Midbrain (tissue), 1 donor: Measurements from ENCODE around the gene P2RX3.
"Not testable (repeated sequence)": the region's sequence is repeated elsewhere in the genome, so short reads cannot be mapped to it uniquely, and the experiment has no call there.

ENCODE experiments used
- DNase-seq: peaks from one replicate; lab custom pipeline; 2025; lab: John Stamatoyannopoulos, UW

P2RX3 gene

DNA sequence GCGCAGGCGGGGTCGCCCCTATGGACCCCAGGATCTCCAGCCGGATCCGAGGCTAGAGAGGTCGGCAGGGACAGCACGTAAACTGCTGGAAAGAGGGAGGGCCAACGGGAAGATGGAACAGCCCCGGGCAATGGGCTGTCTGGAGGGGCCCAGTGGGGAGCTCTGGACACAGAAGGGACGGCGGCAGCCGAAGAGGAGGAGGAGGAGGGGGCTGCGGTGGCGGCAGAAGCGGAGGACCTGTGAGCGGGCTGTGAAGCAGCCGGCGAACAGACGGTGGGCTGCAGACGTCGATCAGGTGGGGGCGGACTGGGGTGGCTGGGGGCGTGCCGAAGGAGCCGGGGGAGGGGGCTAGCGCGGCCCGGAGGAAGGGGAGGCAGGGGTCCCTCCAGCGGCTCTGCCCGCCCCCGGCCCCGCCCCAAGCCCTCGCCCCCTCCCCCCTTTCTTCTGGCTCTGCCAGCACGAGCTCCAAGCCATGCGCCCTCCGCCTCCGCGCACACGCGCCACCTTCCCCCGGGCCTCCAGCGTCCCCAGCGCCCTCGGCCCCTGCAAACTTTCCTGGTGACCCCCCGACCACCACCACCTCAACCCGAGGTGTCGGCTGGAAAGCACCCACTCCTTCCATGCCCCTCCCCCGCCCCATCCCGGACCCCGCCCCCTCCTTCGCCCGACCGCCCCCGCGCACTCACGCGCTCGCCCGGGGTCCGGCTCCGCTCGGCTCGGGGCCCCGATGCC is 13.8 kb upstream of the P2RX3 start:
- peak; percentile 55 for DNase-seq

DNA sequence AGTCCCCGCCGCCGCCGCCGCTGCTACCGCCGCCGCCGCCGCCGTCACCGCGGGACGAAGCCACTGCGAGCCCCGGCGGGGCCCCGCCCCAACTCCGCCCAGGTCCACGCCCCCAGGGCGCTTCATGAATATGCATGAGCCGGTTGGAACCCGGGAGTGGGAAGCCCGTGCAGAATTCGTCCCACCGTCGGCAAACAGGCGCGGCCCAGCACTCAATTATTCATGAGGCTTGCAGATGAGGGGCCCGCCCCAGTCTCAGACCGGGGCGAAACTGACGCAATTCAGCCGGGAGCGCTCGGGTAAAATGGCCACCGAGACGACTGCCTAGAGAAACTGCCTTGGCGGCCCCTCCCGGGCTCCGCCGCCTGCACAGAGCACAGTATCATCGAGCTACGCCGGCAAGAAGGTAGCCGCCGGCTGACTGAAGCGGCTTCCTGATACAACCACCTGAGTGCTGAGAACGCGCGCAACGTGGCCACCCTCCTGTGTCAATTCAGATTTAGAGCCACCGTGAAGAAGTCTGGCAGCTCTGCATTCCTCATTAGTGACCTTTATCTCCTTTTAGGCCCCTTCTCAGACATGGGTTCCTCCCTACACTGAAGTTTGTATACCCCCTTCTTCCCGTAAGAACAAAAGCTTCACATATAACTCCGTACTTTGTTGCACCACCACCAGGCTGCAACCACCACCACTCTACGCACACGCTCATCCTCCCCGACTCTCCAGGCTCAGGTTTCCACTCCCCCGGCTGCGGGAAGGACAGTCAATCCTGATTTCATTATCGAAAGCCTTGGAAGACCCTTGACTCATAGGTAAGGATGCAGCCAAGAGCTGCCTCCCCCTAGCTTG is 13.0 kb upstream of the P2RX3 start, which contains the start of gene TNKS1BP1:
TSS of gene TNKS1BP1 (minus strand) at position 67 of the 849 bp plus-strand sequence. CDS start 3,067 bp downstream, outside the sequence.
- DNase-seq = peak; percentile 95

DNA sequence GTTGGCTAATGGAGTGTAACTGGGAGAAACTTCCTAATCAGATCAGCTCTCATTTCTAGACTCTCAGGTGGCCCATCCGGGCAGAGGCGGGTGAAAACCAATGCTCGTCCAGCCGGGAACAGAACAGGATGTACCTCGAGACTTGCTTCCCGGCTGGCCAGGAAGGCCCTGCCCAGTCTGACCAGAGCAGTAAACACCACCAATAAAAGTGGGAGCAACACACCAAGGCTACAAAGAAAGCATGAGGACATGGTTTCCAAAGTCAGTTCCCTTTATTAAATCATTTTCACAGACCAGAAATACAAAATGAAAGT is 12.5 kb upstream of the P2RX3 start:
- DNase-seq = no peak

DNA sequence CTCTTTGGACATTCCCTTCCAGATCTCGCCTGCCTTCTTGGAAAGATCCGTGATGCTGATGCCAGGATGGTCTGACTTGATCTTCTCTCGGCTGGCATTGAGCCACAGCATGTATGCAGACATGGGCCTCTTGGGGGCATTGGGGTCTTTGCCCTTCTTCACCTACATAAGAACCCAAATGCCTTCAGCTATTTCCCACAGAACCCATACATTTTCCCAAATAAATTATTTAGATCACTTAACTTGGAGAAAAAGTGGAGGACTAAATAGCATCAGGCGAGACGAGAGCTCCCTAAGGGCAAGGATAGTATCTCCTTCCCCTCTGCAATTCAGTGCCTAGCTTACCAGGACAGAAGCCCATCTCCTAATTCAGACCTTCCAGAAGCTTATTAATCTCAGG is 10.4 kb upstream of the P2RX3 start:
- DNase-seq = no peak

DNA sequence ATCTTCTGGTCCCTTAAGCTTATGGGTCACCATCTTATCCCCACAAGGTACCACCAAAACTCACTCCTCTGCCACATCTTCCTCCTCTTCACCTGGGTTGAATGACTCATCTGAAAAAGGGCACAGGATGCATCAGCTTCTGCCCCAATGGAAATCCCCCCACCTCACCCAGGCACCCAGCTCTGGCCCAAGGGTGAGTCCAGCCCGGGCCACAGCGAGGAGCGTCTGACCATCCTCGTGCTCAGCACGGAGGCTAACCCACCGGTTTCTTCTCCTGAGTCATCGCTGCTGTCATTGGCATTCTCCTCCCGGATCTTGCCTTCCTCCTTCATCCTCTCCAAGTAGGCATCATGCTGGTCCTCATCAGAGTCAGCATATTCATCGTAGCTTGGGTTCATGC is 8.1 kb upstream of the P2RX3 start:
- no peak for DNase-seq

DNA sequence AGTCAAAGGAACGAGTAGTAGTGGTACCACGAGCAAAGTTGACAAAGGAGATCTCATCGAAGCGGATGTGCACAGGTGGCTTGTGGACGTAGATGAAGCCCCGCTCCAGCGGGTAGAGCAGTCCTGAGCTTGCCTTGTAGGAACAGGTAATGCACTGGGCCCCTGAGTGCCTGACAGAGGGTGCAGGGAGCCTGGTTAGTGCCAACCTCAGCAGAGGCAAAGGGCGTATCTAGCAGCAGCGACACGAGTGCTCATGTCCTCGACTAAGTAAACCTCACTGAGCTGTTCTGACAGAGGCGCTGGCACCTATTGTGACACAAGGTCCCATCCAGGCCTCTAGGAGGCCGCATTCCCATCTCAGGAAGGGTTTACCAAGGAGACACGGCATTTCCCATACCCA is 6.4 kb upstream of the P2RX3 start:
- no peak for DNase-seq

DNA sequence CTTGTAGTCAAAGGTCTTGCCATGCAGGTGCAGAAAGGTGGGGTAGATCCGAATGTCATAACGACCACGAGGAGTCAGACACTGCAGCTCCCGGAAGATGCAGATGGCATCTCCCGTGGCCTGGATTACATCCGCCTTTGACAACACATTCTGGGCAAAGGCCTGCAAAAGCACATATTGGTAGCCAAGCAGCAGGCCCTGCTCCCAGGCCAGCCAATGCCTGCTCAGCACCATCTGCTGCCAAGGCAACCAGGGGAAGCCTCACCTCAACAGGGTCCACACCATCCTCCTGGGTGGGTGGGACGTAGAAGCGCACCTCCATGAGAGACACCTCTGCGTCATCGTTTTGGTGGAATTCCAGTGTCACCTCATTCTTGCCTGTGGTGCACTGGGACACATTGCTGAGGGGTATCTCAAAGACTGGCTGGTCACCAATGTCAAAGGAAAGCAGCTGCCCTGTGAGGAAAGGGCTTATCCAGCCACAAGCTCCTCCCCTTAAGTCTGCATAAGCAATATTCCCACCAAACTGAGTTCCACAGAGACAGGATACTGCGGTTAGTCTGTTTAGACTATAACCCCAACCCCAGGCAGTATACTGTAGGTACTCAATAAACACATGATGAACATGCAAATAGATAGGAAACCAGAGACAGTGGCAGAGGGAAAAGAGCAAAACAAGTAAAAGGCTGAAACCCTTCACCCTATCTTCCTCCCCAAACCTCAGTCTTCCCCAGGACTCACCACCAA is 5.3 kb upstream of the P2RX3 start:
- DNase-seq = no peak

DNA sequence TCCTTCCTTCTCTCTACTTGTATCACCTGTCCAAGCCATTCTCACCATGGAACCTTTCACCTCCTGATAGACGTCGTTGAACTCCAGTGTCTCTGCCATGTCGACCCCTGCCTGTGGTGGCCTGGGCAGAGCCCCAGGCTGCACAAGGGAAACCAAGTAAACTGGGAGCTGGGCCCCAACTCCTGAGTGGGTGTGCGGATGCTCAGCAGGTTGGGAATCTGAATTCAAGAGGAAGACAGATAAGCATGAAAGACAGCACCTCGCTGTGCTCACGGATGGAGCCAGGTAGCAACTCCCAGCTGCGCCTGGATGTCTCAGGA is 3.2 kb upstream of the P2RX3 start:
- DNase-seq = no peak

DNA sequence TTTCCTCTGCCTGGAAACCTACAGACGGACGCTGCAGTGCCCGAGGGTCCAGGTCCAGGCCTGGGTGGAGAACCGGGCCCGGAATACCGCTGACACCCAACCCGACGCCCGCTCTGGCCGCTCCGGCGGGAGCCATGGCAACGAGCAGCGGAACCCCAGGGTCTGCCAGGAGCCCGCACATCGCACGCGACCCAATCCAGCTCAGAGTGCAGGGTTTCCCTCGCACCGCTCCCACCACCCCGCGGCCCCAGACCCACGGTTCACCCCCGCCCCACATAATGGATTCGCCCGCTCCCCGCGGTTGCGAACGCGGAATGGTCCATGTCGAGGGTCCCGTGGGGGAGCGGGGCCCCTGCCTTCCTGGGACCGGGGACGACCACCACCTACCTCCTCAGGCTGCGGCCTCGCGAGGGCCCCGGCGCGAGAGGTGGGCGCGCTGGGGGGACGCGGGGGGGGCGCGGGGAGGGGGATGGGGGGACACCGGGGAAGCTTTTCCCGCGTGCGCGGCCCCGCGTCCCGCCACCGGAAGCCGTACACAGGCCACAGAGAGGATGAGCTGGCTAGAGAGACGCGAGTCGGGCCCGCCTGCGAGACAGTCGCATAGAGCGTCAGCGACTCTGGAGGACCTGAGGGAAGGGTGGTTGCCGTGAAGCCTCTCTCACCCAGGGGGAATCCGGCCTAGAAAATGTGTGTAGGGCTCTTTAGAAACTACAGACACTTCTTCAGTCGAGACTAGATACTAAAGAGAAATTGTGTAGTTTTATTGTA is 2.6 kb upstream of the P2RX3 start, which contains the start of gene SSRP1:
TSS of gene SSRP1 (minus strand) at position 550 of the 768 bp plus-strand sequence. CDS start 771 bp downstream, outside the sequence.
- peak; percentile 92 for DNase-seq

DNA sequence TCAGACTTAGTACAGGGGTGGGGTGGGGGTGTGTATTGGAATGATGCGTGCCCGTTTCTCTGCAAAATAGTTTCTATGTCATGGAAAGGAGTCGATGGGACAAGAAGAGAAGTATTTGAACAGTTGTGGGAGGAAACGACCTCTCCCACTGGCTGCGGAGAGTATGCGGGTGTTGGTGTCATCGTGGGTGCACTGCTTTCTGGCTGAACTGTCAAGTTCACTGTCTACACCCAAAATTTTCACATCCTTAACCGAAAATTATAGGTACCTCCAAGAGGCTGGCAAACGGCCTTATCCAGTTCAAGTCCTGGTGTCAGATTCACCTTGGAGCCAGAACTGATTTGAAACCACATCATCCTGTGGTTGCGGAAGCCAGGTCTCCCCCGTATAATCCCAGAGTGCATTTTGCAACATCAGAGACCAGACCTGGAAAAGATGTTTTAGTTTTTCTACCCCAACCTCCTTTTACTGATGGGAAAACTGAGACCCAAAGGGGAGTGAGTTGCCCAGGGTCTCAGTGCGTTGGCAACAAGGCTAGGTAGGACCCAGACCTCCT is 2.0 kb upstream of the P2RX3 start:
- no peak for DNase-seq

DNA sequence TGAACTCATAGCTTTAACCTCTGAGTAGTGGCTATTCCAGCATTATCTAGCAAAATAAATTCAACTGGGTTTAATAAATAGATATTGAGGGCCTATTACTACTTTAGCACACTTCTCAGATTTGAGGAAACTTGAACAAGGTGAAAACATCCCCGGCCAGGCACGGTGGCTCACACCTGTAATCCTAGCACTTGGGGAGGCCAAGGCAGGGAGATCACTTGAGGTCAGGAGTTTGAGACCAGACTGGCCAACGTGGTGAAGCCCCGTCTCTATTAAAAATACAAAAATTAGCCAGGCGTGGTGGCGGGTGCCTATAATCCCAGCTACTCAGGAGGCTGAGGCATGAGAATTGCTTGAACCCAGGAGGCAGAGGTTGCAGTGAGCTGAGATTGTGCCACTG is 1.3 kb upstream of the P2RX3 start:
- not testable (repeated sequence) for DNase-seq

DNA sequence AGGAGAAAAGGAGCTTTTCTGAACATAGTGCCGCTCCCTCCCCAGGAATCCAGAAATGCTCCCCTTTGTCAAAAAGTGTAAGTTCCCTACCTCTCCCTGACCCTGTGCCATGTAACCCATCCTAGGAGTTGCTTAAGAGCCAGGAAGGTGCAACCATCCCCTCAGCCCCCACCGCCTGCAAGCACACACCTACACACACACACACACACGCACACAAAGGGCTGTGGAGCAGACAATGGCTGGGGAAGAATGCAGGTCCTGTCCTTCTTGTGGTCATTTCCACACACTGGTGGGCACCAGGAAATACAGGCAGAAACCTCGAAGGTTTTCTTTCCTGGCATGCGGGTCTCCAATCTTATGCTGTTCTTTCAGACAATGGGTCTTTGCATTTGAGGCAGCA is 1.2 kb downstream of the P2RX3 start:
- DNase-seq = no peak

DNA sequence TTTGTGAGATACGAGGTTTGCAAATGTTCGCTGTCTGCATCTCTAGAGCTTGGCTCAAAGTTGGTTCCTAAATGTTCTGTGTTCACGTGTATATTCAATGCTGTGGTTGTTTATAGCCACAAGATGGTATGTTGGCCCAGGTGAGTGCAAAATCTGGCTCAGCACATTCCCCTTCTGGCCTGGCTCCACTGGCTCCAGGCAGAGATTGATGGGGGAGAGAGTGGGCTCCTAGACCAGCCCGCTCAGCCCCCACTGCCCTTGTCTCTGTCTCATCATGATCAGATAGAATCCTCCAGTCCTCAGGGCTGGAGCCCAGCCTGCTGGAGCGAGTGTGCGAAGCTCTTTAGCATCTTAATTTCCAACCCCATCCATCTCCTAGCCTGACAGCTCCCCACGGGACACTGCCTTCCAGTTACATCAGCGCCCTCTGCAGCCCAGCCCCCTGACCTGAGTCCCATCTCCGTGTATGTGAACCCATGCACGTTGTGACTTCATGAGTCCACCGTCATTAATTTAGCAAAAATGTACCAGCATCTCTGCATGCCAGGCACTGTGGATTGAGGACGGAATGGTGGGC is 2.0 kb downstream of the P2RX3 start:
- no peak for DNase-seq

DNA sequence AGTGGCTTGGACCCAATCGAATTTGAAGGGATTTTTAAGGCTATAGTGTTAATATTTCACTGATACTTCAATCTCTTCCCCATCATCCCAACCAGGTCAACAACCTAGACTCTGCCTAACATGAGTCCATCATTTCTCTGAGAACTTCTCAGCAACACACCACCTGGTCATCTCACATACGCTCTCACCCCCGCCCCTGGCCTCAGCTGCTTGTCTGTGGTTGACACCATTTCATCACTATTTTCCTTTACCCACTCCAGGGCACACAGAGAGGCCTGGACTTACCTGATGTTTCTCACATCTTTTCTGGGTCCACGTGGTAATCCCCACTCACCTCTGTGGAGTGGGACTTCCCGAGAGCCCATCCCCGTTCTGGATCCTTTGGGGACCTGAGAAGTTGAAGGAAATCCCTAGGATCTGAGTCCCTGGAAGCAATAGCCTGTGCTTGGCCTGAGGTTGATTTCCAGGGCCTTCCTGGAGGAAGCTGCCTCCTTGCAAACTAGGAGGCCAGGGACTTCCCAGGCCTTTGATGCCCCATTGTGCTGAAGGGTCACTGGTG is 3.2 kb downstream of the P2RX3 start:
- no peak for DNase-seq

DNA sequence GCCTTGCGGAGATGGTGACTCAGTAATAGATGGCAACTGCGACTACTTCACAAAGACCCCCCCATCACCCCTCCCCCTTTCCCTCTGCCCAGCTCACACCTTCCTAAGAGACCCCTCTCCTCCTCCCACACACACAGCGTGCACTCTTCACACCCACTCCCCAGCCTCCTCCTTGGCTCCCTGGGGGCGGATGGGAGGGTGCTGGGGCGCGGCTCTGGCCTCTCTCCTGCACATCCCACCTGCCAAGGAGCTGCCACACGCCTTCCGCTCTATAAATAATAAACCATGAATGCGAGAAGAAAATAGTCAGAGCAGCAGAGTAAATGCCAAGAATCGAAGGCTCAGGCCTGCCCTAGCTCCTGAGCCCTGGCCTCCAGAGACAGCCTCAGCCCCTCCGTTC is 4.5 kb downstream of the P2RX3 start:
- DNase-seq = no peak

DNA sequence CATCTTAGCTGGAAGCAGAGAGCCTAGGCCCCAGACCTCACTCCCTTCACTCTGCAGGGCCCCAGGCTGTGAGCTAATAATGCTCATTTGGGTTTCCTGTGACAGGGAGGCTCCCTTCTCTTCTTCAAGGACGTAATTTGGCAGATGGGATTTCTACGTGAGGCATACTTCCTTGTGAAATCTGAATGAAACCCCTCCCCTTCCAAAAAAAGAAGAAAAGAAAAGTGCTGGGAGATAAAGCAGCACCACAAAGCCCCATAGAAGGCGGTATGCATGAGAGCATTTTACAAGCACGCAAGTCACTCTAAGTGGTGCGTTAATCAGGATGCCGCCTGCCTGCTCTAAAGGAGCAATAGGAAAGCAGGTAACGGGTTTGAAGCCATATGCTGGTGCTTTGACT is 5.7 kb downstream of the P2RX3 start:
- no peak for DNase-seq

DNA sequence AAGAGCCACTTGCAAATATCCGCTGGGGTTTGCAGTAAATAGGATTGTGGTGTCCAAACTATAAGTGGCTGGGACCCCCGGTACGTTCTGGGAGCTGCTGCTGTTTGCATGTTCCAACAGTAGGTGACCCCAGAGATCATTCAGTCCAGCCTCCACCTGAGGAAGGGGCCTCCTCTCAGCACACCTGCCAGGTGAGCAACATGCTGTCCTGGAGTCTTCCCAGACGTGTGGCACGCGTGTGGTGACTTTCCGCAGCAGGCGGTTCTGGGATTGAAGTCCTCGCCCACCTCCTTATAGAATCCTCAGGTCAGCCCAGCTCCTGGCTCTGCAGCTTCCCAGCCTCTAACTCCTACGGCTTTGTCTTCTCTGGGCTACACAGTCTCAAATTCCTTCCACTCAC is 6.7 kb downstream of the P2RX3 start:
- no peak for DNase-seq

DNA sequence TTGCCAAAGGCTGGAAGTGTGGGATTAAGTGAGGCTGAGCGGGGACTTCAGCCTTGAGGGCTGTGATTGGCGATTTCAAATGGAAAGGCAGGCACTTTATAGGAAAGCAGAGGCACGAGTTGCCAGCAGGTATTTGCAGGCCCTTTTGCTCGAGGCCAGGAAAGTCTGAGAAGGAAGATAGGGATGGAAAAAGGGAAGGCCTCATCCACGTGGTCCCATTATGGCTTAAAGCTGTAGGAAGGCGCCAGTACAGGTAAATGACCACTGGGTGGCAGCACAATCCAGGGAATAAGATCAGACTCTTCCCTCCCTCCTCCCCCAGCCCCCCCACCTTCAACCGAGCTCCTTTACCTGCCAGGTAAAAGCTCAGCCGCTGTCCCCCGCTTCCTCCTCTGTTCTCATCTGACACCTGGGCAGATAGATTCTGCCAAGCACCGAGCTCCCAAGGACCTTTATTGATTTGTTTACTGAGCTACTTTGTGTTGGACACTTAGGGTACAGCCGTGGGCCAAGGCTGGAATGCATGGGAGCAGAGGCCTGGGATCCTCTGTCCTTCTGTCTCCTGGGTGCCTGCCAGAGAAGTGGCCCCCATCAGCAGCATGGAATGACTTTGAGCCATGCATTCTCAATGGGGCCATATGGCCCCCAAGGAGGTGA is 7.5 kb downstream of the P2RX3 start:
- DNase-seq = peak; percentile 77

DNA sequence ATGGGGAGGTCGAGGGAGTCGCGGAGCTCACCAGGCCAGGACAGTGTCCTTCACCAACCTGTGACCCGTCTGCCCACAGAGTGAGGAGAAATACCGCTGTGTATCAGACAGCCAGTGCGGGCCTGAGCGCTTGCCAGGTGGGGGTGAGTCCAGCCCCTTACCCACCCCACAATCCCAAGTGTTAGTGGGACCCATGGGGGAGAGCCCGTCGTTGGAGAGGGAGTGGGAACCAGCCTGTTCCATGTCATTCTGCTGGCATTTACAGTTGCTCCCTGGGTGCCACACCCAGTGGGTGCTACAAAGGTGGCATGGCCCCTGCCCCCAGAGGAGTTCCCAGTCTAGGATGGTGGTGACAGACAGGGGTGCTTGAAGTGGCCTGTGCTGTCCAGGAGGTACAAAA is 9.2 kb downstream of the P2RX3 start:
- DNase-seq = no peak

DNA sequence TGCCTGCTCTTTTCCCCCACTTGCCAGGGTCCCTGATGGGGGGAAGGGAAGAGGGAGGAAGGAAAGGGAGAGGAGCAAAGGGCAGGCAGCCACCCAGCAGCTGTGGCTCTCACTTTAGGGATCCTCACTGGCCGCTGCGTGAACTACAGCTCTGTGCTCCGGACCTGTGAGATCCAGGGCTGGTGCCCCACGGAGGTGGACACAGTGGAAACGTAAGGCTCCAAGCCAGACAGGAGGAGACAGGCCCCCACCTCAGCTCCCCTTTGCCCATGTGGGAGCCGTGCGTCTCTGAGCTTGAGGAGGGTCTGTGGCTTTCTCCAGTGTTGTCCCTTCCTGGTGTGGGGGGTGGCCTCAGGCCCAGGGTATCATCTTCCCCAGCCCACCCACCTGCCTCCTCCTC is 9.9 kb downstream of the P2RX3 start:
- no peak for DNase-seq
